ENCODE results near the gene BACE1-AS. TPM values are rescaled to one million over a fixed set of nuclear protein-coding genes. Genes with fewer than 3 reads are reported as not detected.

The BACE1-AS gene
- total and polyA plus RNA-seq, 4 donors, result 1.9 to 9.5 (median 5.9) TPM

DNA sequence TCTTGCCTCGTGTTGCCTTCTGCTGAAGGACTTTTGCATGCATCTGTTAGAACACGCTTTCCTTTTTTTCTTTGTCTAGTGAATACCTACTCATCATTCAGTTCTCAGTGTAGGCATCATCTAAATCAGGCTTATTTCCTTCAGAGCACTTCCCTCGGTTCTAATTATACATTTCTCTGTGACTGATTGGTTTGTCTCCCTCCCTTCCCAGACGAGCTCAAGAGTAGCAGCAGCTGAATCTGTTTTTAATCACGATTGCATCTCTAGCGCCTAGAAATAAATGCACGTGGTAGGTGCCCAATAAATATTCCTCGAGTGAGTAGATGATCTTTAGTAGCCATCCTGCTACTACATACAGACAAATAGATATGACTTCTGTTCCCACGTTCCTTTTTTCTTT, 42.8 kb downstream of the BACE1-AS start:
- TF ChIP-seq, protein P1, sequence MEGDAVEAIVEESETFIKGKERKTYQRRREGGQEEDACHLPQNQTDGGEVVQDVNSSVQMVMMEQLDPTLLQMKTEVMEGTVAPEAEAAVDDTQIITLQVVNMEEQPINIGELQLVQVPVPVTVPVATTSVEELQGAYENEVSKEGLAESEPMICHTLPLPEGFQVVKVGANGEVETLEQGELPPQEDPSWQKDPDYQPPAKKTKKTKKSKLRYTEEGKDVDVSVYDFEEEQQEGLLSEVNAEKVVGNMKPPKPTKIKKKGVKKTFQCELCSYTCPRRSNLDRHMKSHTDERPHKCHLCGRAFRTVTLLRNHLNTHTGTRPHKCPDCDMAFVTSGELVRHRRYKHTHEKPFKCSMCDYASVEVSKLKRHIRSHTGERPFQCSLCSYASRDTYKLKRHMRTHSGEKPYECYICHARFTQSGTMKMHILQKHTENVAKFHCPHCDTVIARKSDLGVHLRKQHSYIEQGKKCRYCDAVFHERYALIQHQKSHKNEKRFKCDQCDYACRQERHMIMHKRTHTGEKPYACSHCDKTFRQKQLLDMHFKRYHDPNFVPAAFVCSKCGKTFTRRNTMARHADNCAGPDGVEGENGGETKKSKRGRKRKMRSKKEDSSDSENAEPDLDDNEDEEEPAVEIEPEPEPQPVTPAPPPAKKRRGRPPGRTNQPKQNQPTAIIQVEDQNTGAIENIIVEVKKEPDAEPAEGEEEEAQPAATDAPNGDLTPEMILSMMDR (IDR thresholded peaks at IDR 0.05; ENCODE audit: control extremely low read depth, extremely low read depth), result no peak
- H3K27ac ChIP-seq (ENCODE audit: low read depth in 1 of 2, low read length in 1 of 2), result no peak overlapping the region
- no peak for DNase-seq
- H3K36me3 ChIP-seq (ENCODE audit: control insufficient read depth in 4 of 4, insufficient read depth in 4 of 4, low read length in 4 of 4), result peaks cover 0 to 5% (median 2%) of the 10 kb centered on the region in 4 donors
- H3K27me3 ChIP-seq (ENCODE audit: control insufficient read depth in 3 of 3, insufficient read depth in 3 of 3, low read length in 2 of 3), result no peaks in the 10 kb centered on the region
- no peak overlapping the region for H3K4me3 ChIP-seq
- no peak for ATAC-seq (ENCODE audit: insufficient read depth, low FRiP score)
- no peaks in the 10 kb centered on the region for H3K9me3 ChIP-seq (ENCODE audit: control insufficient read depth in 4 of 4, insufficient read depth in 3 of 4, low read length in 3 of 4)
- WGBS, 2 donors, result 89 to 92% methylated on average over 9 of the region's 9 CpGs
- H3K4me1 ChIP-seq (ENCODE audit: control insufficient read depth in 5 of 5, insufficient read depth in 5 of 5, low read length in 5 of 5), result peaks cover 2 to 7% (median 4%) of the 10 kb centered on the region in 5 donors
- no peak overlapping the region for H3K9ac ChIP-seq (ENCODE audit: insufficient read depth in 1 of 2, low read length in 2 of 2)

DNA sequence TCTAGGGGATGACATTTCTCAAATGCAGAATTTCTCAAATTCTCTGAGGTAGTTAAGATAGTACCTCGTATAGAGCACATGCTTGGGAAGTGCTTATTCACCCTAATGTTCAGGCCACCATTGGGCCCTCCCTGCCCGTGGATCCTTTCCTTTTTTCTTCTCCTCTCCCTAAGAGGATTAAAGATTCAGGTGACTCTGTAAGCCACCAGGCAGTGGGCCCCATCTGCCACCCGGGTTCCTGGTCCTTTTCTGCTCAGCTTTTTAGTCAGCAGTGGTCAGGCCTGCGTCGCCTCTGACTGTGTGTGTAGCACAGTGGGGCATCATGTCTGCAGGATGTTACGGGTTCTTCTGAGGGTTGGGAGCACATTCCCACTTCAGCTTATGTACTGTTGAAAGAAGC, 43.8 kb downstream of the BACE1-AS start:
- no peaks in the 10 kb centered on the region for H3K9me3 ChIP-seq (ENCODE audit: control insufficient read depth in 4 of 4, insufficient read depth in 3 of 4, low read length in 3 of 4)
- ATAC-seq (ENCODE audit: insufficient read depth, low FRiP score) (no peak), DNase-seq (no peak)
- 94% methylated on average over 6 of the region's 6 CpGs for WGBS, 2 donors
- H3K27ac ChIP-seq (ENCODE audit: low read depth in 1 of 2, low read length in 1 of 2), result no peak overlapping the region
- no peaks in the 10 kb centered on the region for H3K27me3 ChIP-seq (ENCODE audit: control insufficient read depth in 3 of 3, insufficient read depth in 3 of 3, low read length in 2 of 3)
- TF ChIP-seq, protein P1 (IDR thresholded peaks at IDR 0.05; ENCODE audit: control extremely low read depth, extremely low read depth), result no peak
- H3K4me1 ChIP-seq (ENCODE audit: control insufficient read depth in 5 of 5, insufficient read depth in 5 of 5, low read length in 5 of 5), result peaks cover 0 to 3% (median 0%) of the 10 kb centered on the region in 5 donors
- H3K9ac ChIP-seq (ENCODE audit: insufficient read depth in 1 of 2, low read length in 2 of 2), result no peak overlapping the region
- no peak overlapping the region for H3K4me3 ChIP-seq
- H3K36me3 ChIP-seq (ENCODE audit: control insufficient read depth in 4 of 4, insufficient read depth in 4 of 4, low read length in 4 of 4), result peaks cover 0 to 5% (median 4%) of the 10 kb centered on the region in 4 donors

- DNase-seq (no peak), ATAC-seq (ENCODE audit: insufficient read depth, low FRiP score) (no peak)
- H3K9me3 ChIP-seq (ENCODE audit: control insufficient read depth in 4 of 4, insufficient read depth in 3 of 4, low read length in 3 of 4), result no peaks in the 10 kb centered on the region
- no peak overlapping the region for H3K4me3 ChIP-seq
- no peak overlapping the region for H3K9ac ChIP-seq (ENCODE audit: insufficient read depth in 1 of 2, low read length in 2 of 2)
- WGBS, 2 donors, result 86 to 97% methylated on average over 5 of the region's 5 CpGs
- H3K36me3 ChIP-seq (ENCODE audit: control insufficient read depth in 4 of 4, insufficient read depth in 4 of 4, low read length in 4 of 4), result peaks cover 0 to 8% (median 4%) of the 10 kb centered on the region in 4 donors
- TF ChIP-seq, protein P1 (IDR thresholded peaks at IDR 0.05; ENCODE audit: control extremely low read depth, extremely low read depth), result no peak
- no peaks in the 10 kb centered on the region for H3K27me3 ChIP-seq (ENCODE audit: control insufficient read depth in 3 of 3, insufficient read depth in 3 of 3, low read length in 2 of 3)
- H3K4me1 ChIP-seq (ENCODE audit: control insufficient read depth in 5 of 5, insufficient read depth in 5 of 5, low read length in 5 of 5), result peaks cover 0 to 2% (median 0%) of the 10 kb centered on the region in 5 donors
- no peak overlapping the region for H3K27ac ChIP-seq (ENCODE audit: low read depth in 1 of 2, low read length in 1 of 2)
Observed at GRCh38 chr11:117335399-117335798, 44.3 kb downstream of the BACE1-AS start.

DNA sequence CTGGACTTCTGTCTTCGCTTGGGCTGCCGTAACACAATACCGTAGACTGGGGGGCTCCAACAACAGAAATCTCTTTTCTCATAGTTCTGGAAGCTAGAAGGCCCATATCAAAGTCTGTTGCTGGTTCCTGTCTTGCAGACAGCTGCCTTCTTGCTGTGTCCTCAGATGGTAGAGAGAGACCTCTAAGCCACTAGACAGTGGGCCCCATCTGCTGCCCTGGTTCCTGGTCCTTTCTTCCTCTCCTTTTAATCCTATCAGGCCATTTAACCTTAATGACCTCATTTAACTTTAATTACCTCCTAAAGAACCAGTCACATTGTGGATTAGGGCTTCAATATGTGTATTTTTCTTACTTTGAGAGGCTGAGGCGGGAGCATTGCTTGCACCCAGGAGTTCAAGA, 45.9 kb downstream of the BACE1-AS start:
- Histone ChIP-seq H3K27ac (ENCODE audit: low read depth in 1 of 2, low read length in 1 of 2) (no peak overlapping the region), H3K9ac (ENCODE audit: insufficient read depth in 1 of 2, low read length in 2 of 2) (no peak overlapping the region), H3K27me3 (ENCODE audit: control insufficient read depth in 3 of 3, insufficient read depth in 3 of 3, low read length in 2 of 3) (no peaks in the 10 kb centered on the region), H3K9me3 (ENCODE audit: control insufficient read depth in 4 of 4, insufficient read depth in 3 of 4, low read length in 3 of 4) (no peaks in the 10 kb centered on the region), H3K4me1 (ENCODE audit: control insufficient read depth in 5 of 5, insufficient read depth in 5 of 5, low read length in 5 of 5) (peaks cover 0 to 2% (median 0%) of the 10 kb centered on the region in 5 donors), H3K4me3 (no peak overlapping the region), H3K36me3 (ENCODE audit: control insufficient read depth in 4 of 4, insufficient read depth in 4 of 4, low read length in 4 of 4) (peaks cover 0 to 14% (median 9%) of the 10 kb centered on the region in 4 donors)
- ATAC-seq (ENCODE audit: insufficient read depth, low FRiP score), result no peak
- WGBS, 2 donors, result 98 to 100% methylated on average over 4 of the region's 4 CpGs
- DNase-seq, result no peak
- TF ChIP-seq, protein P1 (IDR thresholded peaks at IDR 0.05; ENCODE audit: control extremely low read depth, extremely low read depth), result no peak
